K562 (cell line): Measurements from ENCODE around the gene RPRML. TPM values are rescaled to one million over a fixed set of nuclear protein-coding genes. Genes with fewer than 3 reads are reported as not detected.

Source experiments
- CCNT2 ChIP-seq: IDR thresholded peaks from 2 replicates; pipeline ENCODE4 v1.6.1; 2011; ENCODE audit warnings: borderline replicate concordance, low read depth, mild to moderate bottlenecking, moderate library complexity, mixed read lengths, low read length; ENCODE audit not compliant: insufficient read length; ENCODE audit errors: extremely low read depth
- CEBPB ChIP-seq: fragments of 450-650 bp; IDR thresholded peaks from 2 replicates; pipeline ENCODE4 v1.6.1; 2016; ENCODE audit warnings: missing genetic modification characterization, missing compliant biosample characterization
- GATAD2A ChIP-seq: fragments of 450-650 bp; IDR thresholded peaks from 2 replicates; pipeline ENCODE4 v1.6.1; 2017
- HNRNPLL ChIP-seq: fragments of 200-400 bp; formaldehyde crosslinking; IDR thresholded peaks from 2 replicates; pipeline ENCODE4 v1.6.1; 2017; ENCODE audit warnings: low read length, low read depth, mild to moderate bottlenecking; ENCODE audit not compliant: poor library complexity, severe bottlenecking
- MCM5 ChIP-seq: fragments of 450-650 bp; IDR thresholded peaks from 2 replicates; pipeline ENCODE4 v1.6.1; 2016; ENCODE audit warnings: low read depth
- MYNN ChIP-seq, 2 experiments: sonication (generic); formaldehyde crosslinking in 1 of 2; IDR thresholded peaks; 2 replicates each; pipeline versions ENCODE4 v1.5.0 to v1.6.1; 2016 to 2020; ENCODE audit warnings: antibody characterized with exemption in 1 of 2, missing genetic modification reagents in 1 of 2
- RCOR1 ChIP-seq, 2 experiments: IDR thresholded peaks; 2 replicates each; pipeline ENCODE4 v1.6.1; 2012; ENCODE audit warnings: low read depth in 2 of 2, low read length in 2 of 2, borderline replicate concordance in 1 of 2, improper control_type of control experiment in 1 of 2
- SPI1 ChIP-seq: IDR thresholded peaks from 2 replicates; pipeline ENCODE4 v1.6.1; 2011; ENCODE audit warnings: low read depth, low read length, control low read depth, borderline replicate concordance
- XRCC3 ChIP-seq: fragments of 450-650 bp; IDR thresholded peaks from 2 replicates; pipeline ENCODE4 v1.6.1; 2017; ENCODE audit warnings: mild to moderate bottlenecking, moderate library complexity
- ZBTB7A ChIP-seq: IDR thresholded peaks from 2 replicates; pipeline ENCODE4 v1.6.1; 2011; ENCODE audit warnings: low read depth, mild to moderate bottlenecking, low read length, moderate library complexity, borderline replicate concordance; ENCODE audit not compliant: control insufficient read depth
- polyA plus RNA-seq, 8 experiments: library from polyadenylated mRNA; depleted of rRNA in 4 of 8; stranded (reverse) in 5 of 8; unstranded in 3 of 8; fragments of >200 nt; fragmentation: Nextera tagmentation in 2 of 8; fragmentation: Illumina TruSeq in 1 of 8; extraction: Ambion mirVana in 2 of 8; extraction: Trizol in 1 of 8; gene quantifications; 2 replicates each; pipeline versions ENCODE4 v1.2.1 to v1.2.3, GENCODE V29; 2011 to 2014; ENCODE audit warnings: inconsistent platforms in 1 of 8, missing spikeins in 1 of 8
- total RNA-seq, 7 experiments: library from RNA; depleted of rRNA in 6 of 7; stranded (reverse); fragments of >200 nt in 6 of 7; fragmentation: Illumina TruSeq in 2 of 7; extraction: Trizol in 2 of 7; gene quantifications; 2 replicates each; pipeline versions ENCODE4 v1.2.1 to v1.2.3, GENCODE V29; 2011 to 2021; ENCODE audit warnings: low replicate concordance in 1 of 7
- TF ChIP-seq, protein P1 (sequence below): sonication (generic); formaldehyde crosslinking; IDR thresholded peaks from 2 replicates; pipeline ENCODE4 v1.8.1; 2022; ENCODE audit warnings: missing genetic modification reagents
- TF ChIP-seq, protein P2 (sequence below): sonication (generic); formaldehyde crosslinking; IDR thresholded peaks from 2 replicates; pipeline ENCODE4 v1.8.0; 2022; ENCODE audit warnings: missing genetic modification reagents, mild to moderate bottlenecking, moderate library complexity, borderline replicate concordance
- TF ChIP-seq, protein P3 (sequence below): sonication (generic); formaldehyde crosslinking; IDR thresholded peaks from 2 replicates; pipeline ENCODE4 v1.8.1; 2023; ENCODE audit warnings: mild to moderate bottlenecking, missing genetic modification reagents
- TF ChIP-seq, protein P4 (sequence below): fragments of 450-650 bp; IDR thresholded peaks from 2 replicates; pipeline ENCODE4 v1.7.1; 2018; ENCODE audit warnings: mild to moderate bottlenecking, low read depth; ENCODE audit not compliant: partially characterized antibody
- TF ChIP-seq, protein P5 (sequence below): fragments of 450-650 bp; IDR thresholded peaks from 2 replicates; pipeline ENCODE4 v1.6.1; 2017; ENCODE audit warnings: mild to moderate bottlenecking, moderate library complexity
- TF ChIP-seq, protein P6 (sequence below): fragments of 250-450 bp; sonication (Bioruptor Pico); IDR thresholded peaks from 2 replicates; pipeline ENCODE4 v1.5.0; 2021

Gene RPRML
- total and polyA plus RNA-seq, 9 of the 15 experiments (the other 6 are each of a cell fraction or from before 2014, with no cell fraction given) = not detected

DNA sequence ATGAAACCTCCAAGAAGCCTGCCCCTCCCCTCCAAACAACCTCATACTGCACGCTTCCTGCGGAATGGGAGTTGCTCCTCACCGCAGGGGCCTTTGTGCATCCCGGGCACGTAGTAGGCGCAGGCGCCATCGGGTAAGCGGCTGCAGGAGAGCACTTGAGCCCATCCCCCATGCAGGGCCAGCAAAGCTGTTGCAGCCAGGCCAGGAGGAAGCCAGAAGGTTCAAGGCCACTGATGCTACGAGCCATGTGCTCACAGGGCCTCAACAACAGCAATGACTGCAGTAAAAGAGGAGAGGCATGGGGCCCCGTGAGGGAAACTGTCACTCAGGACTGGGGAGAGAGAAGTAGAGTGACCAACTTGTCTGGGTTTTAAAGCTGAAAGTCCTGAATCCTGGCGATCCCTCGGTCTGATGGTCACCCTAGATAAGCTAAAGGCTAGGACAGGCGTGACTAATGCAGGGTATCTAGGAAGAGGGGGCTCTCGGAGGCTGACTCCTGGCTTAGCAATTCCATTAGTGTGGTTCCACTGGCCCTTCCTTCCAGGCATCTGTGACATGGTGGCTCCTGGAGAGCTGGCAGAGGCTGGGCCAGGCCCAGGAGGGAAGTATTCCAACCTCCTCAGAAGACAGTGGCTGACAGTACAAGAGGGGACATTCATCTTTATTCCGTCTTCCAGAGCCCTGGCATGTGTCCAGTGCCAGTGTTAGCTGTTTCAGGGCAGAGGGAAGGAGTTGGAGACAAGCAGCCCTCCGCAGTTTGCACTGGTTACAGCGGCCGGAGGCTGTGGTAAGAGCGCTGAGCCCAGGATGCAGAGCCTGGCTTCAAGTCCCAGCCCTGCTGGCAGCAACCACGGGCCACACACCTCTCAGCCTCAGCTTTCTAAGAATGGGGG, 35.3 kb downstream of the RPRML start (continued):
- TF ChIP-seq, protein P1, sequence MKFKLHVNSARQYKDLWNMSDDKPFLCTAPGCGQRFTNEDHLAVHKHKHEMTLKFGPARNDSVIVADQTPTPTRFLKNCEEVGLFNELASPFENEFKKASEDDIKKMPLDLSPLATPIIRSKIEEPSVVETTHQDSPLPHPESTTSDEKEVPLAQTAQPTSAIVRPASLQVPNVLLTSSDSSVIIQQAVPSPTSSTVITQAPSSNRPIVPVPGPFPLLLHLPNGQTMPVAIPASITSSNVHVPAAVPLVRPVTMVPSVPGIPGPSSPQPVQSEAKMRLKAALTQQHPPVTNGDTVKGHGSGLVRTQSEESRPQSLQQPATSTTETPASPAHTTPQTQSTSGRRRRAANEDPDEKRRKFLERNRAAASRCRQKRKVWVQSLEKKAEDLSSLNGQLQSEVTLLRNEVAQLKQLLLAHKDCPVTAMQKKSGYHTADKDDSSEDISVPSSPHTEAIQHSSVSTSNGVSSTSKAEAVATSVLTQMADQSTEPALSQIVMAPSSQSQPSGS = no peak
- TF ChIP-seq ZBTB7A (0 out of 2 replicates have a peak, but pooled peaks have one; percentile 13), MYNN (IDR thresholded peaks at IDR 0.05) (0 out of 2 replicates have a peak, but pooled peaks have one; percentile 12), MYNN (CRISPR knock-in tag; IDR thresholded peaks at IDR 0.05) (no peak), RCOR1 (IDR thresholded peaks at IDR 0.05; ENCODE audit: borderline replicate concordance in 1 of 2, low read depth in 2 of 2, low read length in 2 of 2) (no peak), MCM5 (no peak), CCNT2 (peak; percentile 37), CEBPB (tag) (no peak), HNRNPLL (peak; percentile 41), GATAD2A (no peak), XRCC3 (no peak), SPI1 (no peak)
- TF ChIP-seq, protein P2, sequence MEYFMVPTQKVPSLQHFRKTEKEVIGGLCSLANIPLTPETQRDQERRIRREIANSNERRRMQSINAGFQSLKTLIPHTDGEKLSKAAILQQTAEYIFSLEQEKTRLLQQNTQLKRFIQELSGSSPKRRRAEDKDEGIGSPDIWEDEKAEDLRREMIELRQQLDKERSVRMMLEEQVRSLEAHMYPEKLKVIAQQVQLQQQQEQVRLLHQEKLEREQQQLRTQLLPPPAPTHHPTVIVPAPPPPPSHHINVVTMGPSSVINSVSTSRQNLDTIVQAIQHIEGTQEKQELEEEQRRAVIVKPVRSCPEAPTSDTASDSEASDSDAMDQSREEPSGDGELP (CRISPR knock-in tag) = no peak
- TF ChIP-seq, protein P3, sequence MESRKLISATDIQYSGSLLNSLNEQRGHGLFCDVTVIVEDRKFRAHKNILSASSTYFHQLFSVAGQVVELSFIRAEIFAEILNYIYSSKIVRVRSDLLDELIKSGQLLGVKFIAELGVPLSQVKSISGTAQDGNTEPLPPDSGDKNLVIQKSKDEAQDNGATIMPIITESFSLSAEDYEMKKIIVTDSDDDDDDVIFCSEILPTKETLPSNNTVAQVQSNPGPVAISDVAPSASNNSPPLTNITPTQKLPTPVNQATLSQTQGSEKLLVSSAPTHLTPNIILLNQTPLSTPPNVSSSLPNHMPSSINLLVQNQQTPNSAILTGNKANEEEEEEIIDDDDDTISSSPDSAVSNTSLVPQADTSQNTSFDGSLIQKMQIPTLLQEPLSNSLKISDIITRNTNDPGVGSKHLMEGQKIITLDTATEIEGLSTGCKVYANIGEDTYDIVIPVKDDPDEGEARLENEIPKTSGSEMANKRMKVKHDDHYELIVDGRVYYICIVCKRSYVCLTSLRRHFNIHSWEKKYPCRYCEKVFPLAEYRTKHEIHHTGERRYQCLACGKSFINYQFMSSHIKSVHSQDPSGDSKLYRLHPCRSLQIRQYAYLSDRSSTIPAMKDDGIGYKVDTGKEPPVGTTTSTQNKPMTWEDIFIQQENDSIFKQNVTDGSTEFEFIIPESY (CRISPR knock-in tag) = peak; percentile 27
- TF ChIP-seq, protein P4, sequence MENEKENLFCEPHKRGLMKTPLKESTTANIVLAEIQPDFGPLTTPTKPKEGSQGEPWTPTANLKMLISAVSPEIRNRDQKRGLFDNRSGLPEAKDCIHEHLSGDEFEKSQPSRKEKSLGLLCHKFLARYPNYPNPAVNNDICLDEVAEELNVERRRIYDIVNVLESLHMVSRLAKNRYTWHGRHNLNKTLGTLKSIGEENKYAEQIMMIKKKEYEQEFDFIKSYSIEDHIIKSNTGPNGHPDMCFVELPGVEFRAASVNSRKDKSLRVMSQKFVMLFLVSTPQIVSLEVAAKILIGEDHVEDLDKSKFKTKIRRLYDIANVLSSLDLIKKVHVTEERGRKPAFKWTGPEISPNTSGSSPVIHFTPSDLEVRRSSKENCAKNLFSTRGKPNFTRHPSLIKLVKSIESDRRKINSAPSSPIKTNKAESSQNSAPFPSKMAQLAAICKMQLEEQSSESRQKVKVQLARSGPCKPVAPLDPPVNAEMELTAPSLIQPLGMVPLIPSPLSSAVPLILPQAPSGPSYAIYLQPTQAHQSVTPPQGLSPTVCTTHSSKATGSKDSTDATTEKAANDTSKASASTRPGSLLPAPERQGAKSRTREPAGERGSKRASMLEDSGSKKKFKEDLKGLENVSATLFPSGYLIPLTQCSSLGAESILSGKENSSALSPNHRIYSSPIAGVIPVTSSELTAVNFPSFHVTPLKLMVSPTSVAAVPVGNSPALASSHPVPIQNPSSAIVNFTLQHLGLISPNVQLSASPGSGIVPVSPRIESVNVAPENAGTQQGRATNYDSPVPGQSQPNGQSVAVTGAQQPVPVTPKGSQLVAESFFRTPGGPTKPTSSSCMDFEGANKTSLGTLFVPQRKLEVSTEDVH = peak; percentile 38
- TF ChIP-seq, protein P5, sequence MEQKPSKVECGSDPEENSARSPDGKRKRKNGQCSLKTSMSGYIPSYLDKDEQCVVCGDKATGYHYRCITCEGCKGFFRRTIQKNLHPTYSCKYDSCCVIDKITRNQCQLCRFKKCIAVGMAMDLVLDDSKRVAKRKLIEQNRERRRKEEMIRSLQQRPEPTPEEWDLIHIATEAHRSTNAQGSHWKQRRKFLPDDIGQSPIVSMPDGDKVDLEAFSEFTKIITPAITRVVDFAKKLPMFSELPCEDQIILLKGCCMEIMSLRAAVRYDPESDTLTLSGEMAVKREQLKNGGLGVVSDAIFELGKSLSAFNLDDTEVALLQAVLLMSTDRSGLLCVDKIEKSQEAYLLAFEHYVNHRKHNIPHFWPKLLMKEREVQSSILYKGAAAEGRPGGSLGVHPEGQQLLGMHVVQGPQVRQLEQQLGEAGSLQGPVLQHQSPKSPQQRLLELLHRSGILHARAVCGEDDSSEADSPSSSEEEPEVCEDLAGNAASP = no peak
- TF ChIP-seq, protein P6, sequence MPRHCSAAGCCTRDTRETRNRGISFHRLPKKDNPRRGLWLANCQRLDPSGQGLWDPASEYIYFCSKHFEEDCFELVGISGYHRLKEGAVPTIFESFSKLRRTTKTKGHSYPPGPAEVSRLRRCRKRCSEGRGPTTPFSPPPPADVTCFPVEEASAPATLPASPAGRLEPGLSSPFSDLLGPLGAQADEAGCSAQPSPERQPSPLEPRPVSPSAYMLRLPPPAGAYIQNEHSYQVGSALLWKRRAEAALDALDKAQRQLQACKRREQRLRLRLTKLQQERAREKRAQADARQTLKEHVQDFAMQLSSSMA = 0 out of 2 replicates have a peak, but pooled peaks have one; percentile 27
